DMS153 treated with DMSO at 0.1 percent for 48 hours (cell line): Measurements from ENCODE around the gene UPP1.

ENCODE experiments used
- DNase-seq: peaks from one replicate; lab custom pipeline; 2025; ENCODE audit not compliant: unreplicated experiment; lab: John Stamatoyannopoulos, UW

UPP1 gene

DNA sequence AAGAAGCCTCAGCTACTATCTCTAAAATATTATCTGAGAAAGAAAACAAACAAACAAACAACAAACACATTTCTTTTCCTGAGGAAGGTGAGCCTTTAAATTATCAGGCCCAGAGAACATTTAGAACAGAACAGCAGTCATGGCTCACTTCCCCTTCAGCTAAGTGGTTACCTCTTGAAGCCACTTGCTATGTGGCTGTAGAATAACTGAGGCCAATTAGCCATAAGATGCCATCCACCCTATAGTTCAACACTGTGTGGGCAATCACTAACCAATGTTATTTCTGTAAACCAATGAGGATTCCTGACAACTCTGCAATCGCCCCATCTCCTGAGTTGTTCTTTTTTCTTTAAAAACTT is 3.7 kb upstream of the UPP1 start:
- no peak for DNase-seq

GRCh38 chr7:48085942-48086341 is 3.1 kb upstream of the UPP1 start:
- DNase-seq: no peak

DNA sequence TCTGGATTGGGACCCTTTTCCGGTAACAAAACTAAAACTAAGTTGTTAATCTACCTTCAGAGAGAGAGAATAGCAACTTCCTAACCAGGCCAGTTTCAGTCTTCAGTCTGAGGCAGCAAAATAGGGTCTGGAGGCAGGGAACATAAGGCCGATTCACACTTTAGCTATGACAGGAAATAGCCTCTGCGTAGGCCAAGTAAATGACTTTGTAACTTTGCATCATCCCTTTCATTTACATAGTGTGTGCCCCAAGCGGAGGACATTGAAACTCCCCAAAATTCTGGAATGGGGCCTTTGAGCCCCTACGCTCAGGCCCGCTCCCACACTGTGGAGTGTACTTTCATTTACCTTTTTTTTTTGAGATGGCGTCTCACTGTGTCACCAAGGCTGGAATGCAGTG is 1.7 kb upstream of the UPP1 start:
- no peak for DNase-seq

DNA sequence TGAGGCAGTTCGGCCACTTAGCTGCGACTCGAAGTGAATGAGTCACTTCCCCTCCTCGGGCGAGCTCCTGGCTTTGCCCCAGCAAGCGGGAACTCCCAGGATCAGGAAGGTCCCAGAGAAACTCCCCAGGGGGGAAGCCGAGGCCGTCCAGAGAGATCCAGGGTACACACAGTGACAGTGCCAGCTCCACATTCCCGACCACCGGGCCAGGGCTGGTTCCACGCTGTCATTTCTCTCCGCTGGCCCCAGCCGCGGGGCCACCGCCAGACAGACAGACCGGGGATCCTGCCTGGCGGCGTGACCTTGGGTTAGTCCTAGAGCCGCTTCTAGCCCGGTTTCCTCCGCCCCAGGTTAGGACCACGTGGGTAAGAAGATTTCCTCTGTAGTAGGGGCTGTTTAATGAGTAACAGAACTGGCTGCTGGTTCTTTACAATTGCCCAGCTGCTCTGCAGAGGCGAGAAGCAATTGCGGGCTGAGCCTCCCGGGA is 463 bp upstream of the UPP1 start:
- peak; percentile 61 for DNase-seq

GRCh38 chr7:48090095-48090805 is 1.2 kb downstream of the UPP1 start:
- no peak for DNase-seq

GRCh38 chr7:48091506-48092433 is 2.7 kb downstream of the UPP1 start:
- no peak for DNase-seq

GRCh38 chr7:48094861-48095293 is 5.8 kb downstream of the UPP1 start:
- no peak for DNase-seq

DNA sequence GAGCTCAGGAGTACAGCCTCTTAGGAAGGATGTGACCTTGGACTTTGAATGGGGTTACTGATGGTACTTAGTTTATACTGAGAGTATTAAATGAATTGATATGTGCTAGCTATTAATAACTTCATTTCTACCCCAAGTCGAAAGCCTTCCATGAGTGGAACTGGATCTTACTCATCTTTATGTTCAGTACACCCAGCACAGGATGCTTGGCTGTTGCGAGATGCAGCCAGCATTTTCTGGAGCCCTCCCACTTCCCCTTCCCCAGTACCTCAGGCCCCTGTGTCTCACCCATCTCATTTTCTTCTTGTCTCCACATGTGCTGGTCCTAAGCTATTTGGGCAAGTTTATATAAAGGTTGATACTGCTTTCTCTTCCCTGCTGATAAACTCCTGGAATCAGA is 7.2 kb downstream of the UPP1 start:
- no peak for DNase-seq

GRCh38 chr7:48097521-48098231 is 8.6 kb downstream of the UPP1 start:
- DNase-seq: no peak

DNA sequence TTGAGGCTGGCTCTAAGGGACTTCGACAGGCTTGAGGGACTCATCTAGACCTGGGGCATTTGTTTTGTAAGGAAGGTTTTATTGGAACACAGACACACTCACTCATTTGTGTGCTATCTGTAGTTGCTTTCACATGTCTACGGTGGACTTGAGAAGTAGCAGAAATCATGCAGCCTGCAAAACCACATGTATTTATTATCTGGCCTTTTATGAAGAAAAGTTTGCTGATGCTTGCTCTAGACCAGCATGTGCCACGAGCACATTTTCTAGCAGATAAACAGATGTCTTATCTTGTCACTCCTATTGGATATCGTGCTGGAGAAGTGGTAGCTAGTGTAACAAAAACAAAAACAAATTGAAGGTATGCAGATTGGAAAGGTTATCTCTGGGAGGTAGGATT is 9.8 kb downstream of the UPP1 start:
- DNase-seq: no peak

DNA sequence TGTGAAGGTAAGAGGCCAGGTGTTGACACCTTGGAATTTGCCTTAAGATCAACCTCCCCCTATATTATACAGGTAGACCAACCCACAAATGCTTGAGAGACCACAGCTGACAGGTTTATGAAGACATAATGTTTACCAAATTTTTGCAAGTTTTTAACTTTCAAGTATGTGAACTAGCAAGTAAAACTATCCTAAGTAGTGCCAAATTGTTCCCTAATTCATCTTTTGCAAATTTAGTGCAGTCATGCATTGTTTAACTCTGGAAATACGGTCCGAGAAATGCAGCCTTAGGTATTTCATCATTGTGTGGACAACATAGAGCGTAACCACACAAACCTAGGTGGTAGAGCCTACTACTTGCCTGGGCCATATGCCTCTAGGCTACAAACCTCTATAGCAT is 10.7 kb downstream of the UPP1 start:
- no peak for DNase-seq

DNA sequence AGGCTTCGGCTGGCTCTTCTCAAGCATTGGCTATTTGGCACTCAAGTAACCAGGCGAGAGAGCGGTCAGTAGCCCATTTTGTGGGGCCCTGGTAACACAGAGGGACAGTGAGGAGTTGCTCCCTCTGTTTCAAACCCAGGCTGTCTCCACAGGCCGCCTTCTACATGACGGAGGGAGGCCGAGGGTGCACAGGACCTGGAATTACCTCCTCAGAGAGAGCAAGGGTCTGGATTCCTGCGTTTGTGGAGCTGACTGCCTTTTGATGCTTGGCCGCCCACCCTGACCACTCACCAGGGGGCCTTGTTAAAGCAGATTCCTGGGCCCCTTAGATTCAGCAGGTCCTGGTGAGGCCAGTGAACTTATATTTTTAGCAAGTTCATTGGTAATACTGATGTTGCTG is 12.3 kb downstream of the UPP1 start:
- DNase-seq: no peak

DNA sequence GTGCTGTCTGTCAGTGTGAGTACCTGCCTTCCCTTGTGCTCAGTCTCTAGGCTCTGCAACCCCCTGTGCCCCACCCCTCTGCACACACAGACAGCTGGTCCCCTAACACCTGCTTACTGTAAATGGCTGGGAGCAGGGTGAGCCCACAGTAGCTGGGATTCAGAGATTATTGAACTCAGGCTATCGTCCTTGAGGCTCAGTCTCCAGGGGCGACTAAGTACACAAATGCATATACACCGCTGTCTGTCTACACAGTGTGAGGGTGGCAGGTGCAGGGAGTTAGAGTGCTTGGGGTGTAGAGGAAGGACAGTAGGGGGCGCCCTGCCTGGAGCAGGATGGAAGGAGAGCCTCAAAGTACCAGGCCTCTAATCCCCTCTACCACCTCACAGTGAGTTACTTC is 12.9 kb downstream of the UPP1 start:
- DNase-seq: no peak

- DNase-seq: no peak
Observed at GRCh38 chr7:48102530-48102929, 13.5 kb downstream of the UPP1 start.

- DNase-seq: no peak
Observed at GRCh38 chr7:48105045-48105444, 16.0 kb downstream of the UPP1 start.

- DNase-seq: no peak
Observed at GRCh38 chr7:48106906-48107659, 18.0 kb downstream of the UPP1 start.

DNA sequence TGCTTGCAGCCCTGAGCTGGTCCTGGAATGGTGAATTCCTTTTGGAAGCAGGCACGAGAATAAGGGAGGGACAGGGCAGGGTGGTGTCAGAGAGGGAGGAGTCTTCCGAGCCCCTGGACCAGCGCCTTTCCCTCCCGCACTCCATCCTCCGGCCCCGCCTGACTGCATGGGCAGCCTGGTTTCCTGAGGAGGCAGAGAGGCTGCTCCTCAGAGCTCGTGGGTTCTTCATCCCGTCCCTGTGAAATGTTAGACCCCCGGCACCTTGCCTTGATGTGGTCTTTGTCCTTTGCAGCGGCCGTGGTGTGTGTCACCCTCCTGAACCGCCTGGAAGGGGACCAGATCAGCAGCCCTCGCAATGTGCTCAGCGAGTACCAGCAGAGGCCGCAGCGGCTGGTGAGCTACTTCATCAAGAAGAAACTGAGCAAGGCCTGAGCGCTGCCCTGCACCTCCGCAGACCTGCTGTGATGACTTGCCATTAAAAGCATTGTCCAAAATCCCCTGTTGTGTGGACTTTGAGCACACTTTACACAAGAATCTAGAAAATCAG is 18.9 kb downstream of the UPP1 start:
- DNase-seq: no peak

GRCh38 chr7:48108959-48109847 is 20.1 kb downstream of the UPP1 start:
- DNase-seq: no peak

- peak; percentile 79 for DNase-seq
Observed at GRCh38 chr7:48109848-48110663, 21.0 kb downstream of the UPP1 start.
